Measurements from ENCODE around the gene SYNCRIP. TPM values are rescaled to one million over a fixed set of nuclear protein-coding genes. Genes with fewer than 3 reads are reported as not detected.
A peak's percentile ranks its signal among the peaks of the same experiment; 100 is the strongest.

Gene SYNCRIP
- total RNA-seq, 1 experiment from 2014 or later: 189 TPM

DNA sequence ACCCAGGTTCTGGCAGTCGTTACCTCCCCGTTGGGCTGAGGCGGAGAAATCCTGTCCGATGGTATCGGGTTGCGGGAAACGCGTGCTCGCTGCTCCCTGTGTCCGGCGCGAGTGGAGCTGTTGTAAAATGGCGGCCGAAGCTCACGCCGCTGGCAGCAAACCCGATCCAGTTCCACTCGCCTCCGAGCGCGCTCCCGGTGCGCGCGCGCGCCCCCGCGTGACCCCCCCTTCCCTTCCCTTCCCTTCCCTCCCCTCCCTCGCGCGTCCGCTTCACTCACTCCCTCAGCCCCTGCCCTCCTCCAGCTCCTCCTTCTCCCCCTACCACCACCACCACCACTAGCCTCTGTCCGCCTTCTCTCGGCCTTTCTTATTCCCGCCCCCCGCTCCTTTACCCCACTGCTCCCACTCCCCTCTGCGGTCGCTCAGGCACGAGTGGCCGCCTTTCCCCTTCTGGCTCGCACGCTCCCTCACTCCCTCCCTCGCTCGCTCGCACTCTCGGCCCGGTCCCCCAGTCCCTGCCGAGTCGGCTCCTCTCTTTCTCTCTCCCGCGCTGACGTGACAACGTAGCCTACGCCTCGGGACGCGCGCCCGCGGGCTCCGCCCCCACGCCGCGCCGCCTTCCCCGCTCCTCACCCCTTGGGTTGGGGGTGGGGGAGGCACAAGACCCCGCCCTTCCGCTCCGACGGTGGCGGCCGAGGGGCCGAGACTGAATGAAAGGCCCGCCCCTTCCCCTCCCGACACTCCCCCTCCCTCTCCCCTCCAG is at the start of gene SYNCRIP (continued):
- TF ChIP-seq, protein P1, sequence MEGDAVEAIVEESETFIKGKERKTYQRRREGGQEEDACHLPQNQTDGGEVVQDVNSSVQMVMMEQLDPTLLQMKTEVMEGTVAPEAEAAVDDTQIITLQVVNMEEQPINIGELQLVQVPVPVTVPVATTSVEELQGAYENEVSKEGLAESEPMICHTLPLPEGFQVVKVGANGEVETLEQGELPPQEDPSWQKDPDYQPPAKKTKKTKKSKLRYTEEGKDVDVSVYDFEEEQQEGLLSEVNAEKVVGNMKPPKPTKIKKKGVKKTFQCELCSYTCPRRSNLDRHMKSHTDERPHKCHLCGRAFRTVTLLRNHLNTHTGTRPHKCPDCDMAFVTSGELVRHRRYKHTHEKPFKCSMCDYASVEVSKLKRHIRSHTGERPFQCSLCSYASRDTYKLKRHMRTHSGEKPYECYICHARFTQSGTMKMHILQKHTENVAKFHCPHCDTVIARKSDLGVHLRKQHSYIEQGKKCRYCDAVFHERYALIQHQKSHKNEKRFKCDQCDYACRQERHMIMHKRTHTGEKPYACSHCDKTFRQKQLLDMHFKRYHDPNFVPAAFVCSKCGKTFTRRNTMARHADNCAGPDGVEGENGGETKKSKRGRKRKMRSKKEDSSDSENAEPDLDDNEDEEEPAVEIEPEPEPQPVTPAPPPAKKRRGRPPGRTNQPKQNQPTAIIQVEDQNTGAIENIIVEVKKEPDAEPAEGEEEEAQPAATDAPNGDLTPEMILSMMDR (IDR thresholded peaks at IDR 0.05 in 2 of 3, conservative IDR thresholded peaks at IDR 0.05 in 1 of 3; ENCODE audit: borderline replicate concordance in 1 of 3, insufficient read depth in 1 of 3, low read depth in 2 of 3, low read length in 2 of 3): no peak
- TF ChIP-seq JUND (IDR thresholded peaks at IDR 0.05) (peak; percentile 19; the same call in 1 of the 2 replicates), RAD21 (IDR thresholded peaks at IDR 0.05; ENCODE audit: low read depth) (no peak)

DNA sequence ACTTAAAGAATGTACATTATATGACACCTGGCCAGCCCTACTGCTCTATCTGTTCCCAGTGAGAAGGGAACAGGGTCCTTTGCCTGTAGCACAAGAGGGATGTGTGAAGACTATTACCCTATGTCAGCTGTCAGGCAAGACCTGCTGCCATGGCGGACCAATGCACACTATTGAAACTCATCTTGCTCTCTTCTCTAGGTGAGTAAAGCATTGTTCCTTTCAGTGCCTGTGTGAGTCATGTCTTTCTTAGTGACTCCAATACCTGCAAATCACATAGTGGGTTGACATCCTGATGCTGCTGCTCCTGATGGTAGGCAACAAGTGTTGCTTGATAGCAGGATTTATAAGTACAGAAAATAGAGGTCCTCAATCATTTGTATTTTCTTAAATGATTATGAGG is 48.8 kb upstream of the SYNCRIP start:
- Histone ChIP-seq H3K27me3 (ENCODE audit: insufficient read depth, low read length) (no peaks in the 10 kb centered on the region), H2AFZ (ENCODE audit: low read depth, low read length, poor library complexity, severe bottlenecking) (no peak overlapping the region), H3K4me3 (replicated peaks in 1 of 2; ENCODE audit: low read depth in 1 of 2, low read length in 2 of 2) (no peak overlapping the region), H3K36me3 (ENCODE audit: control insufficient read depth in 1 of 2, insufficient read depth in 2 of 2, low read length in 2 of 2) (no peaks in the 10 kb centered on the region), H4K20me1 (ENCODE audit: insufficient read depth) (no peaks in the 10 kb centered on the region), H3K9ac (ENCODE audit: low read length) (no peak overlapping the region), H3K4me2 (ENCODE audit: low read length) (no peak overlapping the region), H3K4me1 (ENCODE audit: control insufficient read depth in 1 of 2, insufficient read depth in 2 of 2, low read length in 2 of 2) (no peaks in the 10 kb centered on the region), H3K9me3 (ENCODE audit: control insufficient read depth in 1 of 2, insufficient read depth in 1 of 2, low read depth in 1 of 2, low read length in 2 of 2) (no peaks in the 10 kb centered on the region), H3K27ac (ENCODE audit: low read depth, low read length) (no peak overlapping the region), H3K79me2 (ENCODE audit: insufficient read depth, low read length) (no peaks in the 10 kb centered on the region), H3K9me2 (ENCODE audit: insufficient read depth) (no peaks in the 10 kb centered on the region)
- POLR2A ChIA-PET: no interaction called here
- intact Hi-C loops (cut with micrococcal nuclease): no loop called here
- RAD21 ChIA-PET (ENCODE audit: low non-redundant PET in 1 of 2, low total read pairs in 2 of 2, uncharacterized antibody in 2 of 2, unreplicated experiment in 2 of 2): no interaction called here
- CTCF ChIA-PET: no interaction called here
- DNase-seq (ENCODE audit: low read depth, low spot score) (no peak), ATAC-seq (no peak)
- BruUV-seq (replicated peaks): no TSS peak
- TF ChIP-seq ZNF274 (IDR thresholded peaks at IDR 0.05; ENCODE audit: low read depth, low read length) (no peak), SIN3A (IDR thresholded peaks at IDR 0.05; ENCODE audit: low read depth) (no peak), ELF1 (IDR thresholded peaks at IDR 0.05; ENCODE audit: borderline replicate concordance, low read depth) (no peak)
- TF ChIP-seq, protein P2, sequence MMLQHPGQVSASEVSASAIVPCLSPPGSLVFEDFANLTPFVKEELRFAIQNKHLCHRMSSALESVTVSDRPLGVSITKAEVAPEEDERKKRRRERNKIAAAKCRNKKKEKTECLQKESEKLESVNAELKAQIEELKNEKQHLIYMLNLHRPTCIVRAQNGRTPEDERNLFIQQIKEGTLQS (IDR thresholded peaks at IDR 0.05): no peak

Data from HCT116 (cell line).